GM10266 (cell line): ENCODE measurements around the gene RAI1.

Experiments
- DNase-seq: peaks from one replicate; pipeline ENCODE4 v3.0.0; 2012; ENCODE audit errors: extremely low spot score
- CTCF ChIP-seq: IDR thresholded peaks from 2 replicates; pipeline ENCODE4 v1.5.1; 2012; ENCODE audit warnings: mild to moderate bottlenecking, low read depth; ENCODE audit not compliant: control insufficient read depth, insufficient read depth; ENCODE audit errors: missing control alignments

Gene RAI1

GRCh38 chr17:17716837-17717523, 35.7 kb downstream of the RAI1 start:
- no peak for DNase-seq
- TF ChIP-seq CTCF: no peak

- TF ChIP-seq CTCF: no peak
- no peak for DNase-seq
Observed at GRCh38 chr17:17718251-17718650, 37.0 kb downstream of the RAI1 start.

GRCh38 chr17:17719199-17719940, 38.1 kb downstream of the RAI1 start:
- no peak for DNase-seq
- no peak for TF ChIP-seq CTCF

- DNase-seq: no peak
- no peak for TF ChIP-seq CTCF
Observed at GRCh38 chr17:17719966-17720543, 38.8 kb downstream of the RAI1 start.

- DNase-seq: no peak
- no peak for TF ChIP-seq CTCF
Observed at GRCh38 chr17:17721140-17721668, 39.9 kb downstream of the RAI1 start.

GRCh38 chr17:17722081-17722905, 41.0 kb downstream of the RAI1 start:
- no peak for TF ChIP-seq CTCF
- DNase-seq: no peak
